GM12872 (cell line): ENCODE measurements around the gene RAB3C.

ENCODE experiments used
- TF ChIP-seq, protein P1 (sequence below): IDR thresholded peaks from 3 replicates; pipeline ENCODE4 v1.5.1; 2011; ENCODE audit warnings: low read depth, mild to moderate bottlenecking, low read length, moderate library complexity; ENCODE audit not compliant: insufficient read depth

The RAB3C gene

DNA sequence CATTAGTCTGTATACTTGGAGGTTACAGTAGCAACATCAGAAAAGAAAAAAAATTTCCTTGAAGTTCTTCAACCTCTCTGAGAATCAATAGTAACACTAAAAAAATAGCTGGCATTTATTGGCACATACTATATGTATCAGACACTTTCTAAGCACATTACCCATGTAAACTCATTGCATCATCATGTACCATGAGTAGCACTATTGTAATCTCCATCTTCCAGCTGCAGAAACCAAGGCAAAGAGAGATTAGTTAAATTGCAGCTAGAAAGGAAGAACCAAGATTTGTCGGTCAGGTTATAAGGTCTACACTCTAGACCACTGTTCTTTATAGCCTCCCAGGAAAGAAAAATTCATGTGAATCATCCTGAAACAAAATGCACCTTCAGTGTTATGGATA is 31.4 kb upstream of the RAB3C start:
- TF ChIP-seq, protein P1, sequence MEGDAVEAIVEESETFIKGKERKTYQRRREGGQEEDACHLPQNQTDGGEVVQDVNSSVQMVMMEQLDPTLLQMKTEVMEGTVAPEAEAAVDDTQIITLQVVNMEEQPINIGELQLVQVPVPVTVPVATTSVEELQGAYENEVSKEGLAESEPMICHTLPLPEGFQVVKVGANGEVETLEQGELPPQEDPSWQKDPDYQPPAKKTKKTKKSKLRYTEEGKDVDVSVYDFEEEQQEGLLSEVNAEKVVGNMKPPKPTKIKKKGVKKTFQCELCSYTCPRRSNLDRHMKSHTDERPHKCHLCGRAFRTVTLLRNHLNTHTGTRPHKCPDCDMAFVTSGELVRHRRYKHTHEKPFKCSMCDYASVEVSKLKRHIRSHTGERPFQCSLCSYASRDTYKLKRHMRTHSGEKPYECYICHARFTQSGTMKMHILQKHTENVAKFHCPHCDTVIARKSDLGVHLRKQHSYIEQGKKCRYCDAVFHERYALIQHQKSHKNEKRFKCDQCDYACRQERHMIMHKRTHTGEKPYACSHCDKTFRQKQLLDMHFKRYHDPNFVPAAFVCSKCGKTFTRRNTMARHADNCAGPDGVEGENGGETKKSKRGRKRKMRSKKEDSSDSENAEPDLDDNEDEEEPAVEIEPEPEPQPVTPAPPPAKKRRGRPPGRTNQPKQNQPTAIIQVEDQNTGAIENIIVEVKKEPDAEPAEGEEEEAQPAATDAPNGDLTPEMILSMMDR, result no peak

DNA sequence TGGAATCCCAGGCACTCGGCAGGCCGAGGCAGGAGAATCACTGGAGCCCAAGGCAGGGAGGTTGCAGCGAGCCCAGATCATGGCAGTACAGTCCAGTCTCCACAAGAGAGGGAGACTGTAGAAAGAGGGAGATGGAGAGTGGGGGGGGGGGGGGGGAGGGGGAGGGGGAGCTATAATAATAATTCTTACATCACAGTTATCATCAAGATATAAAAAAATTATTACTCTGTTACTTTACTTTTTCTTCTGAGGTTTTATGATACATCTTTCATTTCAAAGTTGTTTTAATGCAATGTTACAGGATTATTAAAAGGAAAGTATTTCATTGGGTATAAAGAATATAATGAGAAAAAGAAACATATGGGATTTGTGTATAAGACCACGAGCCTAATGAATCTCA is 17.8 kb upstream of the RAB3C start:
- TF ChIP-seq, protein P1, result no peak

DNA sequence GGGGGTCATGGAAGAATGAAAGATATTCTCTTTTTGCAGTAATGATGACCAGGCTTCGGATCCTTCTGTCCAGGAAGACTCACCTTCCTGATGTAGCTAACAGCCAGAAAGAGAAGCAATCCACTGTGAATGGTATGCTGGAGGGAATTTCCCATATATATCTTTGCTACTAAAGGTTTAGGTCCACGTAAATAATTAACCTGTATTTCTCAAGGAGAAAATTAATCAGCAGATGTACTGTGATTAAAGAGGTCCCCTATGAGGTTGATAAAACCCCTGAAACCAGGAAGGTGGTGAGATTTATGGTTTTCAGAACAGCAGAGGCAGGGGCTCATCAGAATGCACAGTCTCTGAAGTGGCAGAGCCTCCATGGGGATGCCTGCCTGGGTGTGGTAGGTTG is 11.4 kb upstream of the RAB3C start:
- TF ChIP-seq, protein P1, result no peak

DNA sequence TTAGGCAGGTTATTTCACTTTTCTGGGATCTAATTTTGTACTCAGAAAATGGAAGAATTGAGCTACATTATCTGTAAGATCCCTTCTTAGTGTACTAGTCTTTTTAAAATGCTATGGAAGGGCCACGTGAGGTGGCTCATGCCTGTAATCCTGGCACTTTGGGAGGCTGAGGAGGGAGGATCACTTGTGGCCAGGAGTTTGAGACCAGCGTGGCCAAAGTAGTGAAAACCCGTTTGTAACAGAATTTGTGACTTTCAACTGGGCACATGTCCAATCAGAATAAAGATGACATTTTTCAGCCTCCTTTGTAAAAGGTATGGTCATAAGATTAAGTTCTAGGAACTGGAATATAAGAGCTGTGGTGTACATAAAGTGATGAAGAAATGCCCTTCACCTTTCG is 3.1 kb upstream of the RAB3C start:
- TF ChIP-seq, protein P1, result no peak

DNA sequence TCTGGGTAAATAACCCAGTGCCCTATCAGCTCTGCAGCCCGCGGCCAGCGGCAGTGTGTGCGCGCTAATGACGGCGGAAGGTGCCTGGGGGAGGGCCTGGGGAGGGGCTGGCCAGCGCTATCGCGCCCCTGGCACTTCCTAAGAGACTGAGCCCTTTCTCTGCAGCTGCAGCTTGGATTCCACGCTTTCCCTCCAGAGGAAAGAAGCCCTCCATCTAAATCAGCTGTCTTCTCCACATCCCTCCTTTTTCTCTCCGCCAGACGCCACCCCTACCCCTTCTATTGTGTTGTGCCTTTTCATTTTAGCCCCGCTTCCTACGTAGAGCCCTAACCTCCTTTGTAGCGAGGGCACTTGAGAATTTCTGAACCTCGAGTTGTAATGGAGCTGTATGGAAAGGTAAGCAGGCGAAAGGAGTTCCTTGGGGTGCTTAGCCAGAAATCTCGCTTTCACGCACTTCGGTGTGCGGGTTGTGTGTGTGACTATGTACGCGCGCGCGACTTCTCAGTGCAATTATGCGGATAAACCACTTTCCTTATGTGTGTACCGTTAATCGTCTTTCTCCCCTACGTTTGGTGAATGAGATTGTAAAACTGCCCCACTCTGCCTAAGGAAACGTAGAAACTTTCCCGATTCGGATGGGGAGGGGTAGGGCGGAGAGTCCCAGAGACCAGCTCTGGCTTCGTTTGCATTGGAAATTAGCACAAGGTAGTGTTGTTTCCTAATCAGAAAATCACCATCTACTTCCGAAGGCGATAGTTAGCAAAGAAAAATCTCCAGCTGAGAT is 664 bp upstream of the RAB3C start:
- TF ChIP-seq, protein P1, result no peak

DNA sequence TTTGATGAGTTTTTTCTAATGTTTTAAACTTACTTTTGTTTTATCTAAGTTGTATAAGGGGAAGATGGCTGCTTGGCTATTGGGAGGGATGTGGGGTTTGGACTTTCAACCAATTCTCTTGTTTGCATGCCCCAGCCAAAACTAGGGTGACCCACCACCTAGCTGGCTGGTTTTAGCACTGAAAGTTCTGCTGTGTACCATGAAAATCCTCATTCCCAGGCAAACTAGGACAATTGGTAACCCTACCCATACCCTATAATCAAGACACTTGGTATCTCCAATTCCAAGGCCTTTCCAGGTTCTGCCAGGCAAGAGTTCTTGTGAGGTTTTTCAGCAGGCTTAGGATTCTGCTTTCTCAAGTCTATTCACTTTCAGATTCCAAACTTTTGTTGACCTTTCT is 13.1 kb downstream of the RAB3C start:
- TF ChIP-seq, protein P1, result no peak

DNA sequence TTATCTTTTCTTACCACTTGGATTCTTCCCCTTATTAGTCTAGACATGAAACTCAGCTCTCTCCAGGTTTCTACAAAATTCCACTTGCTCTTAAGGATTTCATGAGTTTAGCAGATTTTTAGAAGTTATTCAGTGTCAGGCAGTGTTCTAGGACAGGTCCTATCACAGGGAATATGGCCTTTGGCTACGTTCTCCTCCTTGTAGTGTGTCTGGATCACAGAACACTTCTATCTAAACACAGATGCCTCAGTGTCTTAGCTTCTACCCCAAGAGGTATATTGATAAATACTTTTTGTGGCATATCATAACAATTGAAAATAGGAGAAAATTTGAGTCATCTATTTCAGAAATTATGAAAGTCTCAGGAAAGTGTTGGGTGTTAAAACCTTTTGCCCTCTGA is 15.6 kb downstream of the RAB3C start:
- TF ChIP-seq, protein P1, result no peak
